Stimulated activated CD8-positive, alpha-beta memory T cell treated with anti-CD3 and anti-CD28 coated beads, Interleukin-7, amount 100 ng/mL, for 48 hours (primary cell): Measurements from ENCODE around the gene SHC2.
"Not testable (repeated sequence)": the region's sequence is repeated elsewhere in the genome, so short reads cannot be mapped to it uniquely, and the experiment has no call there.

Source experiments
- DNase-seq, 2 donors: peaks; one replicate each; pipeline ENCODE4 v3.0.0-alpha.2; 2020; ENCODE audit warnings: low read depth in 1 of 2; ENCODE audit errors: extremely low read depth in 1 of 2

SHC2 gene

GRCh38 chr19:408441-408901, 52.4 kb downstream of the SHC2 start:
- DNase-seq: no peak

- no peak for DNase-seq
These were observed 53.1 kb downstream of the SHC2 start for GRCh38 chr19:407511-408440.

DNA sequence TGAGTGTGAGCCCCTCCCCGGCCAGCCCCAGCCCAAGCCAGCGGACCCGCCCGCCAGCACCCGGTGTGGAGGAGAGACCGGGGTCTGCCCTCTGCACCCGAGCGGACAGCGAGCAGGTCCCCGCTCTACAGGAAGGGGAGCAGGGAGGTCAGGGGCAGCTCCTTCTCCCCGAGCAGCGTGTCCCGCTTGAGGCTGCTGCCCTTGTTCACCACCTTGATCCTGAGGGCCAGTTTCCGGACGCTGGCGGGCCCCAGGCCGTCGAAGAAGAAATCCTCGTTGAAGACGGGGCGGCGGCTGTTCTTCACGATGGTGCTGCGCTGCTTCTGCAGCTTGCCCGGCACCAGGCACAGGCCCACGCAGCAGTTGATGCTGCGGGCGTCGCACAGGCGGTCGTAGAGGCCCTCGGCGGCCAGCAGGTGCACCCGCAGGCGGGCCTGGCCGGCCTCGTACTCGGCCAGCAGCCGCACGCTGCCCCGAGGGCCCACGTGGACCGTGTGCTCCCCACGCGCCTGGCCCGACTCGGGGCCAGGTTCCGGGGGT, 53.8 kb downstream of the SHC2 start:
- no peak for DNase-seq

DNA sequence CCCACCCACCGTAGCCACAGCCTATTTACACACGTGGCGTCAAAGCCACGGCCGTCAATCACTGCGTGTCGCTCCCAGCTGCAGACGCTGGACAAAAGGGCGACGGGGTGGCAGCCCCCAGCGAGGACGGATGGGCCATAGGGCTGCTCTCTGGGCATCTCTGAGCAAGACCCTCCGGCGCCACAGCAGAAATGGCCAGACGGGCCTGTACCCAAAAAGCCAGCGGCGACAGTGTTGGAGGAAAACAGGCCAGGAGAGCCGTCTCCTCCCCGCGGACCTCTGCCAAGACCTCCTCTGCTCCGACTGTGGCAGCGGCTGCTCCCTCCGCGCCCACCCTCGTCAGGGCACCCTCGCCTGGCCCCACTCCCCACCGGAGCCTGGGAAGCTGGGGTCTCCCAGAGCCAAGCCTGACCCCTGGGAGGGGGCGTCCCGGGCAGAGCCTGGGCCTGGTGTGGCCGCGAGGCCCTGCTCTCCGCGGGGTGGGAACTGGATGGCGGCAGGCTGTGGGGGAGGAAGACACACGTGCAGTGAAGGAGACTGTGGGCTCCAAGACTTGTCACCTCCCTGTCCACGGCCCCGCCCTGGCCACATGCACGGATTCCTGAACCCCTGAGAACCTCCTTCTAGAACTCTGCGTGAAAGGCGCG, 54.6 kb downstream of the SHC2 start:
- no peak for DNase-seq

DNA sequence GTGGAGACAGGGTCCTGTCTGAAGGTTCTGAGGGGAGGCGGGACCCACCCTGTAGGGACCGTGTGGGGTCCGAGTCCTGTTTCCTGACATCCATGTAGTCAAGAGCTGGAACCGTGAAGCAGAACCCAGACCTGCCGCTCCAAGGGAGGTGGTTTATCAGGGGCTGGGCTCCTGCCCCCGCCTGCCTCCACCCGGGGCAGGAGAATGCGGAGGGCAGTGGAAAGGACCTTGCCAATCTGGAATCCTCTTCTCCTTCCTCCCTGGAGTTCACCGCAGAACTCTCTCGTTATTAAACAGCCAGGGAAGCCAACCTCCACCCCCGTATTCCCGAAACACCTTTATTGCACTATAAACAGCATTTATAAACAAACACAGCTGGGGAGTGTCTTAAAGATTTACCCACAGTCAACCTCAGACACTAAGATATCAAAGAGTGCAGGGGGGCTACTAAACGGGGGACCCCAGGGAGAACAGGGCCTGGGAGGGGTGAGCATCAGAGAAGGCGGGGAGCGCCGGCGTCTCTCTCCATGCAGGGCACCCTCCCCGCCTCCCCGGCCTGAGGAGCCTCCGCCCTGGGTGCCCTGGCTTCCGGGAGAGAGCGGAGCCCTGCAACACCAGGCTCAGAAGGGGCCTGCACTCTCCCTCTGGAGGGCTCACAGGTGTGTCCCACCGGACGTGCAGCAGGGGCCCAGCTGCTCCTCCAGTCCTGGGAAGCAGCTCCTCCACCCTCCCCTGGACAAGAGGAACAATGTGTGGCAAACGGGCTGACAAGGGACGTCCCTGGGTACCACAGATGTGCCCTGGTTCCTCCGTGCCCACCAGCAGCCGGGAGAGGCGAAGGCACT, 55.5 kb downstream of the SHC2 start:
- DNase-seq: no peak

GRCh38 chr19:403221-404027, 57.4 kb downstream of the SHC2 start:
- no peak for DNase-seq

DNA sequence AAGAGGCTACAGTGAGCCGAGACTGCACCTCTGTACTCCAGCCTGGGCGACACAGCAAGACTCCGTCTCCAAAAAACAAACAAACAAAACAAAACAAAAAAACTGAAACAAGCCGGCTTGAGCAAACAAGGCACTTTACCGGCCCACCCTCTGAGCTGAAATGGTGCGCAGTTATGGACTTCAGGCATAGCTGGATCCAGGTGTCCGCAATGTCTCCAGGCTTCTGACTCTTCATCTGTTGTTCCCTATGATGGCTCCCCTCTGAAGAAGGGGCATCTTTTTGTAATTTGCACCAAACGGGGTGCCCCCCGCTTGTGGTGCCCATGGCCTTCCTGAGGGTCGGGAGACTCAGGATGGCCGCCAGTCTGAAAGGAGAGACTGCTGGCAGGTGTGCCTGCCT, 58.0 kb downstream of the SHC2 start:
- DNase-seq: no peak

GRCh38 chr19:401866-402511, 58.8 kb downstream of the SHC2 start:
- DNase-seq: no peak

- DNase-seq: no peak
These were observed 59.6 kb downstream of the SHC2 start for GRCh38 chr19:400976-401865.

DNA sequence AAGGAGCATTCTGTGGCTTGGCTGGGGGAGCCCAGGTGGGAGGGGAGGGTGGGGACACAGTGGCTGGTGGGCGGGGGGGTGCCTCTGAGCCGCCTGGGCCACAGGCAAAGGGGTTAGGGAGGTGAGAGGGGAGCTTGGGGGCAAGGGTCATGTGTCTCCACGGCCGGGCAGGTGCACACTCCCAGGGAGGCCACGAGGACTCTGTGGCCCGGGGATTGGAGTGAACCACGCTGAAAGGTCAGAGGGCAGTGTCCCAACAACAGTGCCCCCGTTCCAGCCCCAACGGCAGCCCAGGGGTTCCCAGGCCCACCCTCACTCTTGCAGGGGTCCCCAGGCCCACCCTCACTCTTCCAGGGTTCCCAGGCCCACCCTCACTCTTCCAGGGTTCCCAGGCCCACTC, 61.5 kb downstream of the SHC2 start:
- no peak for DNase-seq

DNA sequence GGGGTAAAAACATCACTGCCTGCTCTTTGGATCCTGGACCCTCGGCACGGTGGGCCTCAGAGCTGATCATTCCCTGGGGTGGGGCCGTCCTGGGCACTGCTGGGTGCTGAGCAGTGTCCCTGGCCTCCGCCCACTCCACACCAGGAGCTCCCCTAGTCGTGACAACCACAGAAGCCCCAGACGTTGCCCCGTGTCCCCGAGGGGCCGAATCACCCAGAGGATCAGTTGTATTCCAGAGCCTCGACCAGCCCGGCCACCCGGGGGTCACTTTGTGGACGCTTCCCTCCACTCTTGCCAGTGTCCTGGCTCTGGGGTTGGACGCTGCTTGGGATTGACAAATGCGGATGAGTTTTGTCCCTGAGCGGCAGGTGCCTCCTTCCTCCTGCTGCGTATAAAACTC, 62.1 kb downstream of the SHC2 start:
- DNase-seq: no peak

DNA sequence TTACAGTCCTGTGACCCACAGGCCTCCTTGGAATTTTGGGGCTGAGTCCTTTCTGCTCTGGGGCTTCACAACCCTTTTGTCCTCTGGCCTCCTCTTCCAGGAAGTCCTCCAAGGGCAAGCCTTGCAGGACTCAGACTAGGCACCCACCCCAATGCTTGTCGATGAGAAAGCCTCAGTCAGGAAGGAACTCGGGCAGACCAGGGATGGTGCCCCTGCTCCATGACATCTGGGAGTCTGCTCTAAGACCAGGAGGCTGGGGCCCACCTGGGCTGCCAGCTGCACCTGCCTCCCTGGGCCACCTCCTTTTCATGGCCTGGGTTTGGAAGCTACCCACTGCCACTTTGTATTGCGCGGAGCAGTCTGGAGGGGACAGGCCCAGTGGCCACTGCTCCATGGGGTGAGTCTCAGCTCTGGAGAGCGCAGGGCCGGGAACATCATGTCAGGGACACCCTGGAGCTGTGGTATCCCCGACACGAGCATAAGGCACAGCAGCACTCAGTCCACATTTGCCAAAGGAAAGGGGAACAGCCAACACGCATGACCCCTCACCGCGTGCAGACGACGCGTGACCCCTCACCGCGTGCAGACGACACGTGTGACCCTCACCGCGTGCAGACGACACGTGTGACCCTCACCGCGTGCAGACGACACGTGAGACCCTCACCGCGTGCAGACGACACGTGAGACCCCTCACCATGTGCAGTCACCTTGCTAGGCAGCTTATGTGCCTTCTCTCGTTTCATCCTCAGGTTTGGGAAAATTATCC, 62.7 kb downstream of the SHC2 start:
- no peak for DNase-seq

GRCh38 chr19:397321-397720, 63.5 kb downstream of the SHC2 start:
- no peak for DNase-seq

GRCh38 chr19:395467-395866, 65.4 kb downstream of the SHC2 start:
- no peak for DNase-seq

GRCh38 chr19:394857-395256, 66.0 kb downstream of the SHC2 start:
- DNase-seq: not testable (repeated sequence)

GRCh38 chr19:393560-393959, 67.3 kb downstream of the SHC2 start:
- not testable (repeated sequence) for DNase-seq

DNA sequence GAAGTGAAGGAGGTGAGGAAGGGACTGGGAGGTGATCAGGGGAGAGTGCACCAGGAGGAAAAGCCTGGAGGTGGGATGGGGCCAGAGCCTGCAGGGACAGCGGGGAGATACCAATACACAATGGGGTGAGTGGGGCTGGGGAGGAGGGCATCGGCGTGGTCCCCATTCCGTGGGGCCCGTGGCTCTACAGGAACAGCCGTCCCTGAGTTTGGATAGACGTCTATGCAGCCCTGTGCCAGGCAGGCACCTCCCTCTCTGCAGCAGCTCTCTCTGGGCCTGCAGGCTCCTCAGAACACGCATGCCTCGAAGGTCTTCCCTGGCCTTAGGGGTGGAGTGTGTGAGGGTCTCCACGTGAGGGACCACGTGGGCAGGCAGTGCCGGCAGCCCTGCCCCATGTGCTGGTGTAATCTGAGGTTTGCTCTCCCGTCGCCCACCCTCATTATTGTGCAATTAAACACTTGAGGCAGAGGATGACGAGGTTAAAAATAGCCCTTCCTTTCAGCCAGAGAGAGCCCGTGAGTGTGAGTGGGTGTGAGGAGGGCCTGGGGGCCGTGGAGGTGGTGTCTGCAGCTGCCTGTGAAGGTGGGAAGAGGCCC, 68.4 kb downstream of the SHC2 start:
- no peak for DNase-seq
